ACC112 (cell line): ENCODE results near the gene ADAMTS10.
A peak's percentile ranks its signal among the peaks of the same experiment; 100 is the strongest.
"Not testable (repeated sequence)": the region's sequence is repeated elsewhere in the genome, so short reads cannot be mapped to it uniquely, and the experiment has no call there.

Experiments
- H2AFZ ChIP-seq: fragments of 200-600 bp; sonication (generic); one replicate; pipeline ENCODE4 v1.6.0; 2017; ENCODE audit warnings: antibody characterized with exemption, low read length; ENCODE audit not compliant: unreplicated experiment
- H3K27ac ChIP-seq: fragments of 200-600 bp; sonication (generic); 2 replicates; pipeline ENCODE4 v1.5.1; 2014; ENCODE audit warnings: low read depth, mild to moderate bottlenecking, antibody characterized with exemption, low read length, moderate library complexity
- H3K27me3 ChIP-seq: fragments of 200-600 bp; sonication (generic); 2 replicates; pipeline ENCODE4 v1.6.1; 2014; ENCODE audit warnings: mild to moderate bottlenecking, antibody characterized with exemption, low read length, moderate library complexity, mixed read lengths; ENCODE audit not compliant: insufficient read depth
- H3K36me3 ChIP-seq: fragments of 200-600 bp; sonication (generic); 2 replicates; pipeline ENCODE4 v1.6.1; 2016; ENCODE audit warnings: mild to moderate bottlenecking, antibody characterized with exemption, low read length, moderate library complexity, mixed read lengths; ENCODE audit not compliant: insufficient read depth
- H3K4me1 ChIP-seq: fragments of 200-600 bp; sonication (generic); one replicate; pipeline ENCODE4 v1.6.1; 2016; ENCODE audit warnings: low read length, mixed read lengths; ENCODE audit not compliant: insufficient read depth, unreplicated experiment, control insufficient read depth
- H3K4me3 ChIP-seq: fragments of 200-600 bp; sonication (generic); 2 replicates; pipeline ENCODE4 v1.5.1; 2014; ENCODE audit warnings: mild to moderate bottlenecking, low read depth, low read length
- H3K79me2 ChIP-seq: fragments of 200-600 bp; sonication (generic); one replicate; pipeline ENCODE4 v1.6.0; 2016; ENCODE audit warnings: low read length; ENCODE audit not compliant: control insufficient read depth, unreplicated experiment, insufficient read depth

The ADAMTS10 gene

DNA sequence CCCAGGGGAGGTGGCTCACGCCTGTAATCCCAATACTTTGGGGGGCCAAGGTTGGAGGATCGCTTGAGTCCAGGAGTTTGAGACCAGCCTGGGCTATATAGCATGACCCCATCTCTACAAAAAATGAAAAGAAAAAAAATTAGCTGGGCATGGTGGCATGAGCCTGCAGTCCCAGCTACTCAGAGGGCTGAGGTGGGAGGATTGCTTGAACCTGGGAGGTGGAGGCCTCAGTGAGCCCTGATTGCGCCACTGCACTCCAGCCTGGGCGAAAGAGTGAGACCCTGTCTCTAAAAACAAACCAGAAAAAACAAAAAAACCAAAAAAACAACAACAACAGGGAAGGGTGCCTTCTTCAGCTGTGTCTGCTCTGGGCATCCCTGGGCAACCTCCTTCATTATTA lies 32.8 kb downstream of the ADAMTS10 start:
- no peaks in the 10 kb centered on the region for H3K36me3 ChIP-seq
- H3K27me3 ChIP-seq: no peaks in the 10 kb centered on the region
- no peak overlapping the region for H2AFZ ChIP-seq
- H3K4me3 ChIP-seq: no peak overlapping the region
- no peaks in the 10 kb centered on the region for H3K79me2 ChIP-seq
- H3K4me1 ChIP-seq: peaks cover 8% of the 10 kb centered on the region
- no peak overlapping the region for H3K27ac ChIP-seq

DNA sequence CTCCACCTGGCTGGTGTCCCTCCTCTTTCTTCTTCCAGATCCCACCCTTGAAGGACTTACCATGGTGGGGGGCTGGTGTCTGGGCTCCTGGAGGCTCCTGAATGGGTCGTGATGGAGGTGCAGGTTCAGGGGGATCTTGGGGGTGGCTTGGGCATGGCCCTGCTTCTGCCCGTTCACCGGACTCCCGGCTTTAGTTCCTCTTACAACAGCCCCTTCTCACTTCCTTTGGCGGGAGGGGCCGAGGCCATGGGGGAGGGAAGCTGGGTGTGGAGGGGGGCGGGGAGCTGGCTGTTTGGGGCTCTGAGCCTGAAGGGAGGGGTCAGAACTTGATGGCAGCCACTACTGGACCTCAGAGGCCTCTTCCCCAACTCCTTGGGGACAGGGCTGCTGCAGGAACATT lies 33.3 kb downstream of the ADAMTS10 start, which contains the start of gene MYO1F:
TSS of gene MYO1F (minus strand) at position 196 of the 400 bp plus-strand sequence. CDS start at position 63, 133 bp downstream.
- H3K4me3 ChIP-seq: peak within 1 kb of the TSS; percentile 36; the same call in 1 of the 2 replicates

DNA sequence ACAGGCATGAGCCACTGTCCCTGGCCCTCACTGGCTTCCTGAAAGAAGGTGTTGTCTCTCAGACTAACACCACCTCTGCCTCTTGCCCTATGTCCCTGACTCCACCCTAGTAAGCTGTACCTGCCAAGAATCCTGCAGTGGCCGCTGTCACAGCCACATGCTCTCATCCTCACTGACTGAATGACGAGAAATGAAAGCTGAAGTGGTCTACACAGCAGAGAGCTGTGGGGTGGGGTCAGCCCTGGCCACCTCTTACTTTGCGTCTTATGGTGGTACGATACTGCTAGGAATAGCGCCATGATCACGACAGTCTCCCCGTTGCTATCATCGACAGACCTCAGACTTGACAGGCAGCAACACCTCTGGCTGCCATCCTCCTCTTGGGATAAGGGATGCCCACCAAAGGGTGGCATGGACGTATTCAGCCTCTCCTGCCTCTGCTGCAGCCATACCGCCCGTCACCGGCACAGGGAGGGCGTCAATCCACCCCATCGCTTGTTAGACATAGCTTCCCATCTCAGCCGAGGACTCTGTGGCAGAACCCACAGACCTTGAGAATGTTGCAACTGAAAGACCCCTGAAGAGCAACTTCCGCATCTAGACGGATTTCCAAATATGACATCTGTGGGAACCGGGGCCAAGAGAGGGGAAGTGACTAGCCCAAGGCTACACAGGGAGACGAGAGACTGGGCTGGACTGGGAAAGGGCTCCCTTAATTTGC lies 34.1 kb downstream of the ADAMTS10 start:
- Histone ChIP-seq H3K27me3 (no peaks in the 10 kb centered on the region), H3K36me3 (no peaks in the 10 kb centered on the region), H3K4me3 (no peak overlapping the region), H3K4me1 (peaks cover 8% of the 10 kb centered on the region), H3K27ac (no peak overlapping the region), H2AFZ (no peak overlapping the region), H3K79me2 (no peaks in the 10 kb centered on the region)

More for the DNA sequence above, 33.3 kb downstream of the ADAMTS10 start, which contains the start of gene MYO1F:
- Histone ChIP-seq H2AFZ (no peak within 1 kb of the TSS), H3K4me1 (peaks cover 8% of the 10 kb centered on the region), H3K79me2 (no peaks in the 10 kb centered on the region), H3K27ac (no peak within 1 kb of the TSS), H3K36me3 (no peaks in the 10 kb centered on the region), H3K27me3 (no peaks in the 10 kb centered on the region)

DNA sequence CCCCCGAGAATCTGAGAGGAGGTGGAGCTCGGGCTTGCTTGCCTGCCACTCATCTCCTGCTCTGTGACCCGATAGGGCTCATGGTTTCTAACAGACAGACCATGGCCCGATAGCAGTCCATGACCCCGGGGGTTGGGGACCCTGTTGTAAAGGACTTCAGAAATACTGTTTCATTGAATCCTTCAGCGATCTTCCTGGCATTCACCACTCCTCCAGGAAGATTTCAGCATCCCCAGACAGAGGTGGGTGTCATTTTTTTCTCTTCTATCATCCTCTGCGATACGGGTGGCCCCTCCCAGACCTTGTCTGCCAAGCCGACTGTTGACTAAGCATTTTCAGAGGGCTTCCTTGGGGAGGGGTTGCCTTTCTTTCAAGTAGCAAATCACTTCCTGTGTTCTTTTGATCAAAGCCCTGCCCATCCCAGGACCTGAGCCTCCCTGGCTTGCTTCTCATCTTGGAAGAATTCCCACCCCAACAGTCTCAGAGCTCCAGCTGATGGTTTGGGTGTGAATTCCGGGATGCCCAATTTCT lies 35.0 kb downstream of the ADAMTS10 start:
- H3K4me3 ChIP-seq: 0 out of 2 replicates have a peak overlapping the region, but pooled peaks have one; percentile 21
- H3K27me3 ChIP-seq: no peaks in the 10 kb centered on the region
- no peak overlapping the region for H3K27ac ChIP-seq
- no peak overlapping the region for H2AFZ ChIP-seq
- H3K79me2 ChIP-seq: no peaks in the 10 kb centered on the region
- peaks cover 15% of the 10 kb centered on the region for H3K4me1 ChIP-seq
- no peaks in the 10 kb centered on the region for H3K36me3 ChIP-seq

DNA sequence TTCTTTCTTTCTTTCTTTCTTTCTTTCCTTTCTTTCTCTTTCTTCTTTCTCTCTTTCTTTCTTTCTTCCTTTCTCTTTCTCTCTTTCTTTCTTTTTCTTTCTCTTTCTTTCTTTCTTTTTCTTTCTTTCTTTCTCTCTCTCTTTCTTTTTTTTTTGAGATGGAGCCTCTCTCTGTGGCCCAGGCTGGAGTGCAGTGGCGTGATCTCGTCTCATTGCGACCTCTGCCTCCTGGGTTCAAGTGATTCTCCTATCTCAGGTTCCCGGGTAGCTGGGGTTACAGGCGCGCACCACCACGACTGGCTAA lies 35.9 kb downstream of the ADAMTS10 start:
- not testable (repeated sequence) for H3K27ac ChIP-seq, H3K27me3 ChIP-seq, H3K4me3 ChIP-seq, H3K79me2 ChIP-seq, H2AFZ ChIP-seq, H3K36me3 ChIP-seq
- H3K4me1 ChIP-seq: peaks cover 16% of the 10 kb centered on the region

DNA sequence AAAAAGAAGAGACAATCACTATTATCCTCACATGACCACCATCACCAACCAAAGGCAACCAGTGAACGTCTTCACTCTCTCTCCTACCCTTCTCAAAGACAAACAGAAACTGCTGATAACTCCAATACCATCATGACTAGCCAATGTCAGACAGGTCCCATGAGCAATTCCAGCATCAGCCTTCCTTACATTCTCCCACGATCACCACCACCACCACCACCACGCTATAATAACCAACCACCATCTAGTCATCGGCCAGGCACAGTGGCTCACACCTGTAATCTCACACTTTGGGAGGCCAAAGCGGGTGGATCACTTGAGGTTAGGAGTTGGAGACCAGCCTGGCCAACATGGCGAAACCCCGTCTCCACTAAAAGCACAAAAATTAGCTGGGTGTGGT lies 37.2 kb downstream of the ADAMTS10 start:
- no peak overlapping the region for H3K4me3 ChIP-seq
- peaks cover 26% of the 10 kb centered on the region for H3K4me1 ChIP-seq
- H3K36me3 ChIP-seq: no peaks in the 10 kb centered on the region
- no peaks in the 10 kb centered on the region for H3K79me2 ChIP-seq
- no peaks in the 10 kb centered on the region for H3K27me3 ChIP-seq
- no peak overlapping the region for H3K27ac ChIP-seq
- H2AFZ ChIP-seq: no peak overlapping the region

DNA sequence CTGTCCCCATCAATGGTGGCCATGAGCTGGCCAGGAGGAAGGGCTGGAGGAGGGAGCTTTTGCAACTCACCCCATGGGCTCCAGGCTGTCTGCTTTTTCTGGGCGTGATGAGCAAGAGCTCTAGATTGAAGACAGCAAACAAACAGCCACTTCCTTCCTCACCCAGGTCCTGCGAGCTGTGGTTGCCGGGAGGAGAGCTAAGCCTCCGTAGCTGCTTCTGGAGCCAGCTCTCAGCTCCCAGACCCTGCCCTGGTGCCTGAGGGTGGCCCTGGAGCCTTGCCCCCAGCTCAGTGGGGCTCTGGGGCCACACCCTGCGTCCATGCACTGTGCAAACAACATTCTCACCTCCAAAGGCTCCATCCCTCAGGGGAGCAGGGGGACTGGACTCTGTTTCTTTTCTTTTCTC lies 39.5 kb downstream of the ADAMTS10 start:
- Histone ChIP-seq H3K79me2 (no peaks in the 10 kb centered on the region), H3K27ac (peak overlapping the region; percentile 40), H3K27me3 (no peaks in the 10 kb centered on the region), H3K36me3 (no peaks in the 10 kb centered on the region), H2AFZ (no peak overlapping the region), H3K4me3 (no peak overlapping the region), H3K4me1 (peaks cover 25% of the 10 kb centered on the region)

DNA sequence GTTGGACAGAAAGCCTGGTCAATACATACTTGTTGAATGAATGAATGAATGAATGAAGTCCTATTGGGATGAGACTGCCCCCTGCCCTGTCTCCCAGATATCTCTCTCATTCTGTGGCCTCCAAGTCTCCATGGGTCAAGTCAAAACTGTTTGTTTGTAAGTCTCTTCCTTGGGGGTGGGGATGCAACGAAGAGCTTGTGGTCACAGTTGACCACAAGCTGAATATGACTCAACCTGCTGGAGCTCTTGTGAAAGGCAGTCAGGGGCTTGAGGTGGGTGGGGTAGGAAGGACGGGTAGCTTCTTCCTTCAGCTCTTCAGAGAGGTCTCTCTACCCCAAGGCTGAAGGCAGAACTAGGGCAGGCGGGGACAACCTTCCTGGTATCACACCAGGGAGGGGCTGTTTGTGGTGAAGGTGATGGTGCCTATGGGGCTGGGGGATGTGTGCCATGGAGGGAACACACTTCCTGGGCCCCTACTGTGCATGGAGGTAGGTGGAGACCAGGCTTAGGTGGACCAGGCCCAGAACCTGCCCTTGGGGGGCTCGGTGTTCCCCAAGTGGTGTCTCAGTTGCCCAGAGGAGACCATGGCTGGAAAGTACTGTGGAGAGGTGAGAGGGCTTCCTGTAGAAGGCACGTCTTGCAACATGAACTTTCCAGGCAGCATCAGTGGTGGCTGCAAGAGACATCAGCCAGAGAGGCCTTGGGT lies 41.3 kb downstream of the ADAMTS10 start:
- H3K4me3 ChIP-seq: no peak overlapping the region
- H2AFZ ChIP-seq: no peak overlapping the region
- no peaks in the 10 kb centered on the region for H3K79me2 ChIP-seq
- no peaks in the 10 kb centered on the region for H3K36me3 ChIP-seq
- H3K27ac ChIP-seq: no peak overlapping the region
- no peaks in the 10 kb centered on the region for H3K27me3 ChIP-seq
- peaks cover 18% of the 10 kb centered on the region for H3K4me1 ChIP-seq

DNA sequence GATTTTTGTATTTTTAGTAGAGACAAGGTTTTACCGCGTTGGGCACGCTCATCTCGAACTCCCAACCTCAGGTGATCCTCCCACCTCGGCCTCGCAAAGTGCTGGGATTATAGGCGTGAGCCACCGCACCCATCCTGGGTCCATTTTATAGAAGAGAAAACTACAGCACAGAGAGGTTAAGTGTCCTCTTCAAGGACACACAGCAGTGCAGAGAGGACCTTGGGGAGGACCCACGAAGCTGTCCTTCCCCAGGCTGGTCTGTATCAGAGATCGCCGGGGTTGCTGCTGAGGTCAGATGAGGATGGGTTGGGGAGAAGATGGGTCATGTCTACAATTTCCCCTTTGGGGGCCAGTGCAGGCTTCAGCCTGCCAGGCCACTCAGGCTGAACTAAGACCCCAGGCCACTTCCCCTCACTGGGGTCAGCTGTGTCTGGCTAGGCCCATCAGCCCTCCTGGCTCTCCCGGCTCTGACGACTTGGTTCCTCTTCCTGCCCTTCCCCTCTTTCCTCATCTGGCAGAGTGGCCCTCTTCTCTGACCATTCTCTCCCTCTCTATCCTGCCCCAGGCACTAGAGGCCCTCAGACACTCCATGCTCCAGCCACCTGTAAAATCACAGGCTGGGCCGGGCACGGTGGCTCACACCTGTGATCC lies 42.9 kb downstream of the ADAMTS10 start:
- H3K4me1 ChIP-seq: peaks cover 18% of the 10 kb centered on the region
- H3K36me3 ChIP-seq: no peaks in the 10 kb centered on the region
- no peaks in the 10 kb centered on the region for H3K79me2 ChIP-seq
- no peaks in the 10 kb centered on the region for H3K27me3 ChIP-seq
- H3K4me3 ChIP-seq: no peak overlapping the region
- no peak overlapping the region for H2AFZ ChIP-seq
- no peak overlapping the region for H3K27ac ChIP-seq

DNA sequence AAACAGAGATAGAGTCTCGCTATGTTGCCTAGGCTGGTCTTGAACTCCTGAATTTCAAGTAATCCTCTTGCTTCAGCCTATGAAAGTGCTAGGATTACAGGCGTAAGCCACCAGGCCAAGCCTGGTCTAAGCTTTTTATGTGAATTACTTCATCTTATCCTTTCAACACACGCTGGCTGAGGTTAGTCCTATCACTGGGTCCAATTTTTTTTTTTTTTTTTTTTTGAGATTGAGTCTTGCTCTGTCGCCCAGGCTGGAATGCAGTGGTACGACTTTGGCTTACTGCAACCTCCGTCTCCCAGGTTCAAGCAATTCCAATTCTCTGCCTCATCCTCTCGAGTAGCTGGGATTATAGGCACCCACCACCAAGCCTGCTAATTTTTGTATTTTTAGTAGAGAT lies 43.7 kb downstream of the ADAMTS10 start:
- Histone ChIP-seq H3K4me1 (peaks cover 18% of the 10 kb centered on the region), H3K36me3 (no peaks in the 10 kb centered on the region), H3K27me3 (no peaks in the 10 kb centered on the region), H3K79me2 (no peaks in the 10 kb centered on the region), H2AFZ (no peak overlapping the region), H3K4me3 (no peak overlapping the region), H3K27ac (no peak overlapping the region)
